ENCODE results near the gene NDUFA8. TPM values are rescaled to one million over a fixed set of nuclear protein-coding genes. Genes with fewer than 3 reads are reported as not detected.

NDUFA8 gene
- total RNA-seq, 1 experiment from 2014 or later = 84.6 TPM

DNA sequence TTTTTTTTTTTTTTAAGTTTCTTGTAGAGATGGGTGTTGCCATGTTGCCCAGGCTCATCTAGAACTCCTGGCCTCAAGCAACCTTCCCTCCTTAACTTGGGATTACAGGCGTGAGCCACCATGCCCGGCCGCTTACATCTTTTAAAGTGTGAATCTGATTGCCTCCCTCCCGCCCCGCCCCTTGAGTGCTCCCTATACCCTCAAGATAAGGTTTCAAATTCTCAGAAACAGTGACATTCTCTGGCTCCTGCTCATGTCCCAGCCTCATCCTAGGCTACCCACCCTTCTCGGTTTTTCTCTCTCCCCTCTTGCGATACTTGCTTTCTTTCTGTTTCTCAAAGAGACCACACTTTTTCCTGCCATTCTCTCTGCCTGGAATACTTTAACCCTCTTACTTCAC is 12.6 kb upstream of the NDUFA8 start:
- Histone ChIP-seq H3K36me3 (ENCODE audit: low read depth) (no peaks in the 10 kb centered on the region), H3K27ac (no peak overlapping the region), H3K9me2 (ENCODE audit: insufficient read depth) (no peaks in the 10 kb centered on the region), H3K4me3 (no peak overlapping the region), H4K20me1 (ENCODE audit: insufficient read depth) (no peaks in the 10 kb centered on the region), H3K27me3 (ENCODE audit: insufficient read depth, low read depth) (peaks cover 85% of the 10 kb centered on the region), H3K79me2 (ENCODE audit: low read depth) (no peaks in the 10 kb centered on the region), H3F3A (ENCODE audit: insufficient read depth, low read depth) (no peaks in the 10 kb centered on the region), H3K4me2 (no peak overlapping the region), H3K9me3 (ENCODE audit: insufficient read depth, low read depth) (no peaks in the 10 kb centered on the region), H3K4me1 (replicated peaks; ENCODE audit: insufficient read depth) (no peaks in the 10 kb centered on the region), H2AFZ (no peak overlapping the region)
- TF ChIP-seq, protein P1, sequence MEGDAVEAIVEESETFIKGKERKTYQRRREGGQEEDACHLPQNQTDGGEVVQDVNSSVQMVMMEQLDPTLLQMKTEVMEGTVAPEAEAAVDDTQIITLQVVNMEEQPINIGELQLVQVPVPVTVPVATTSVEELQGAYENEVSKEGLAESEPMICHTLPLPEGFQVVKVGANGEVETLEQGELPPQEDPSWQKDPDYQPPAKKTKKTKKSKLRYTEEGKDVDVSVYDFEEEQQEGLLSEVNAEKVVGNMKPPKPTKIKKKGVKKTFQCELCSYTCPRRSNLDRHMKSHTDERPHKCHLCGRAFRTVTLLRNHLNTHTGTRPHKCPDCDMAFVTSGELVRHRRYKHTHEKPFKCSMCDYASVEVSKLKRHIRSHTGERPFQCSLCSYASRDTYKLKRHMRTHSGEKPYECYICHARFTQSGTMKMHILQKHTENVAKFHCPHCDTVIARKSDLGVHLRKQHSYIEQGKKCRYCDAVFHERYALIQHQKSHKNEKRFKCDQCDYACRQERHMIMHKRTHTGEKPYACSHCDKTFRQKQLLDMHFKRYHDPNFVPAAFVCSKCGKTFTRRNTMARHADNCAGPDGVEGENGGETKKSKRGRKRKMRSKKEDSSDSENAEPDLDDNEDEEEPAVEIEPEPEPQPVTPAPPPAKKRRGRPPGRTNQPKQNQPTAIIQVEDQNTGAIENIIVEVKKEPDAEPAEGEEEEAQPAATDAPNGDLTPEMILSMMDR (conservative IDR thresholded peaks at IDR 0.05) = no peak
- TF ChIP-seq EZH2 (IDR thresholded peaks at IDR 0.05; ENCODE audit: low read depth) = no peak
- DNase-seq = no peak
- intact Hi-C loops (cut with micrococcal nuclease; ENCODE audit: unreplicated experiment) = no loop called here
- CTCF ChIA-PET = interaction anchor here (0.5 kb wide), 1 partner anchor 59 kb away, joined by 3 read pairs; no protein-coding TSS in a partner anchor
- BruUV-seq (replicated peaks) = no TSS peak
- POLR2A ChIA-PET (ENCODE audit: unreplicated experiment) = no interaction called here

DNA sequence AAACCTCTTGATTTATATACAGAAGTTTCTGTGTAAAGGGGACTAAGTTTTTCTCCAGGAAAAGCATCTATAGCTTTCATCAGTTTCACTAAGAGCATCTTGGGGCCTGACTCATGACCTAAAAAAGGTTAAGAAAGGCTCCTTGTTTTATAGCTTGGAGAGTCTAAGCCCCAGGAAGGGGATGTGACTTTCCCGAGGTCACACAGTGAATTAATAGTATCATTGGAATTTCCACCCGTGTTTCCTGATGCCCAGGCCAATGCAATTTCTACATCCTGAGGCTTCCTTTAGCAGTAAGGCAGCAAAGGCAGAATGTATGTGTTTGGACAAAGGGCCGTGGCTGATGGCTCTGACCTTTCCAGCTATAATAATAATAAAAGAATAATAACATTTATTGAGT is 8.8 kb upstream of the NDUFA8 start:
- Histone ChIP-seq H3K36me3 (ENCODE audit: low read depth) (no peaks in the 10 kb centered on the region), H3K27me3 (ENCODE audit: insufficient read depth, low read depth) (peaks cover 93% of the 10 kb centered on the region), H3K27ac (no peak overlapping the region), H3K9me2 (ENCODE audit: insufficient read depth) (no peaks in the 10 kb centered on the region), H2AFZ (no peak overlapping the region), H3K4me2 (no peak overlapping the region), H3K79me2 (ENCODE audit: low read depth) (no peaks in the 10 kb centered on the region), H4K20me1 (ENCODE audit: insufficient read depth) (no peaks in the 10 kb centered on the region), H3K4me1 (replicated peaks; ENCODE audit: insufficient read depth) (no peaks in the 10 kb centered on the region), H3K9me3 (ENCODE audit: insufficient read depth, low read depth) (no peaks in the 10 kb centered on the region), H3F3A (ENCODE audit: insufficient read depth, low read depth) (no peaks in the 10 kb centered on the region), H3K4me3 (no peak overlapping the region)
- ChIA-PET CTCF (no interaction called here), POLR2A (ENCODE audit: unreplicated experiment) (no interaction called here)
- no peak for DNase-seq
- no TSS peak for BruUV-seq (replicated peaks)
- TF ChIP-seq, protein P1 (conservative IDR thresholded peaks at IDR 0.05) = no peak
- TF ChIP-seq EZH2 (IDR thresholded peaks at IDR 0.05; ENCODE audit: low read depth) = no peak
- intact Hi-C loops (cut with micrococcal nuclease; ENCODE audit: unreplicated experiment) = no loop called here

DNA sequence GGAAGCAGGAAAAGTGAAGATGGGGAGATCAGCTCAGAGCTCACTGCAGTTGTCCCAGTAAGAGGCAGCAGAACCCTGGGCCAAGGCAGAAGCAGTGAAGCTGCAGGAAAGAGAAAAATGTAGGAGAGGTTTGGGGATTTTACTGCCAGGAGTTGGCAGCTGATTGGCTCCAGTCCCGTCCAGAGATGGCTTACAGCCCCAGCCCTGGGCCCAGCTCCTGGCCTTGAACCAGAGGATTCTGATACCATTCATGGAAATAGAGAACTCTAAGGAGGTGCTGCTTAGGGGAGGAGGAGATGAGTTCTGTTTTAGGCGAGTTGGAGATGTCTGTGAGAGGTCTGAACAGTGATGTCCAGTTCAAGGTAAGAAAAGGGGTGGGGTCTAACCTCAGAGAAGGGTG is 4.7 kb upstream of the NDUFA8 start:
- CTCF ChIA-PET = interaction anchor here (0.6 kb wide), 1 partner anchor 37 kb away, joined by 3 read pairs; no protein-coding TSS in a partner anchor

More for the DNA sequence above, 4.7 kb upstream of the NDUFA8 start:
- Histone ChIP-seq H3K9me3 (ENCODE audit: insufficient read depth, low read depth) (no peaks in the 10 kb centered on the region), H3K4me1 (replicated peaks; ENCODE audit: insufficient read depth) (no peaks in the 10 kb centered on the region), H3K79me2 (ENCODE audit: low read depth) (peaks cover 2% of the 10 kb centered on the region), H3F3A (ENCODE audit: insufficient read depth, low read depth) (no peaks in the 10 kb centered on the region), H3K4me2 (no peak overlapping the region), H3K27me3 (ENCODE audit: insufficient read depth, low read depth) (peaks cover 67% of the 10 kb centered on the region), H3K36me3 (ENCODE audit: low read depth) (no peaks in the 10 kb centered on the region), H3K4me3 (no peak overlapping the region), H4K20me1 (ENCODE audit: insufficient read depth) (no peaks in the 10 kb centered on the region), H2AFZ (no peak overlapping the region), H3K9me2 (ENCODE audit: insufficient read depth) (no peaks in the 10 kb centered on the region), H3K27ac (no peak overlapping the region)
- intact Hi-C loops (cut with micrococcal nuclease; ENCODE audit: unreplicated experiment) = no loop called here
- POLR2A ChIA-PET (ENCODE audit: unreplicated experiment) = no interaction called here
- TF ChIP-seq, protein P1 (conservative IDR thresholded peaks at IDR 0.05) = no peak
- TF ChIP-seq EZH2 (IDR thresholded peaks at IDR 0.05; ENCODE audit: low read depth) = no peak
- DNase-seq = no peak
- BruUV-seq (replicated peaks) = no TSS peak

All from PC-9 (cell line).